Suprapubic skin (tissue), 4 donors: ENCODE measurements around the gene NKAP. TPM values are rescaled to one million over a fixed set of nuclear protein-coding genes. Genes with fewer than 3 reads are reported as not detected.
A peak's percentile ranks its signal among the peaks of the same experiment; 100 is the strongest.
"Not testable (repeated sequence)": the region's sequence is repeated elsewhere in the genome, so short reads cannot be mapped to it uniquely, and the experiment has no call there.

Experiments
- DNase-seq, 2 donors: peaks; one replicate each; pipeline ENCODE4 v3.0.0-alpha.2; 2019; ENCODE audit warnings: low spot score in 2 of 2
- H3K27ac ChIP-seq: fragments of 200-600 bp; sonication (generic); one replicate; pipeline ENCODE4 v1.5.1; 2019
- H3K27me3 ChIP-seq: fragments of 200-600 bp; sonication (generic); one replicate; pipeline ENCODE4 v1.5.1; 2019
- H3K36me3 ChIP-seq: fragments of 200-600 bp; sonication (generic); one replicate; pipeline ENCODE4 v1.5.1; 2019
- H3K4me1 ChIP-seq: fragments of 200-600 bp; sonication (generic); one replicate; pipeline ENCODE4 v1.5.1; 2019
- H3K4me3 ChIP-seq: fragments of 200-600 bp; sonication (generic); one replicate; pipeline ENCODE4 v1.5.1; 2019; ENCODE audit warnings: mild to moderate bottlenecking
- H3K9me3 ChIP-seq: fragments of 200-600 bp; sonication (generic); one replicate; pipeline ENCODE4 v1.5.1; 2019
- EP300 ChIP-seq: sonication (generic); formaldehyde crosslinking; IDR thresholded peaks from one replicate; pipeline ENCODE4 v1.6.1; 2017; ENCODE audit warnings: antibody characterized with exemption
- POLR2A ChIP-seq, 2 donors: fragments of 450-650 bp; IDR thresholded peaks; one replicate each; pipeline ENCODE4 v1.6.1; 2017; ENCODE audit warnings: antibody characterized with exemption in 2 of 2, mild to moderate bottlenecking in 2 of 2, moderate library complexity in 2 of 2
- POLR2AphosphoS5 ChIP-seq, 3 donors: sonication (generic); formaldehyde crosslinking; IDR thresholded peaks; one replicate each; pipeline ENCODE4 v1.6.1; 2017; ENCODE audit warnings: antibody characterized with exemption in 3 of 3
- WGBS: methylation state at CpG from one replicate; pipeline ENCODE4 v1.1.5; 2018; 5-methylcytosine and 5-hydroxymethylcytosine counted together
- total RNA-seq, 4 donors: library from RNA; depleted of rRNA; stranded (reverse); fragments of >200 nt; gene quantifications; one replicate each; pipeline ENCODE4 v1.1.0, GENCODE V29; 2016
- TF ChIP-seq, protein P1 (sequence below), 2 donors: fragments of 200-600 bp in 1 of 2; fragments of 450-650 bp in 1 of 2; sonication (generic) in 1 of 2; IDR thresholded peaks; one replicate each; pipeline ENCODE4 v1.5.1; 2016 to 2019; ENCODE audit warnings: antibody characterized with exemption in 2 of 2, mild to moderate bottlenecking in 1 of 2, moderate library complexity in 1 of 2

The NKAP gene
- total RNA-seq, 4 donors from 2014 or later: 4.0 to 11.7 (median 6.5) TPM

DNA sequence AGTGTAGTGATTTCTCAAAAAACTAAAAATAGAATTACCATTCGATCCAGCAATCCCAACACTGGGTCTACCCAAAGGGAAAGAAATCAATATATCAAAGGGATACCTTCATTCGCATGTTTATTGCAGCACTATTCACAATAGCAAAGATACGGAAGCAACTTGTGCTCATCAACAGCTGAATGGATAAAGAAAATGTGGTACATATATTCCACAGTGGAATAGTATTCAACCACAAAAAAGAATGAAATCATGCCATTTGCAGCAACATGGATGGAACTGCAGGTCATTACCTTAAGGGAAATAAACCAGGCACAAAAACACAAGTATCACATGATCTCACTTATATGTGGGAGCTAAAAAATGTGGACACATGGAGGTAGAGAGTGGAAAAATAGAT, 42.7 kb upstream of the NKAP start:
- 89% methylated on average over 3 of the region's 3 CpGs for WGBS
- no peak overlapping the region for H3K27ac ChIP-seq
- peaks cover 11% of the 10 kb centered on the region for H3K4me1 ChIP-seq
- no peaks in the 10 kb centered on the region for H3K36me3 ChIP-seq
- DNase-seq: no peak
- H3K4me3 ChIP-seq: no peak overlapping the region
- peaks cover 29% of the 10 kb centered on the region for H3K27me3 ChIP-seq
- H3K9me3 ChIP-seq: no peaks in the 10 kb centered on the region
- TF ChIP-seq POLR2AphosphoS5 (IDR thresholded peaks at IDR 0.05) (no peak), EP300 (no peak), POLR2A (IDR thresholded peaks at IDR 0.05) (no peak)
- TF ChIP-seq, protein P1, sequence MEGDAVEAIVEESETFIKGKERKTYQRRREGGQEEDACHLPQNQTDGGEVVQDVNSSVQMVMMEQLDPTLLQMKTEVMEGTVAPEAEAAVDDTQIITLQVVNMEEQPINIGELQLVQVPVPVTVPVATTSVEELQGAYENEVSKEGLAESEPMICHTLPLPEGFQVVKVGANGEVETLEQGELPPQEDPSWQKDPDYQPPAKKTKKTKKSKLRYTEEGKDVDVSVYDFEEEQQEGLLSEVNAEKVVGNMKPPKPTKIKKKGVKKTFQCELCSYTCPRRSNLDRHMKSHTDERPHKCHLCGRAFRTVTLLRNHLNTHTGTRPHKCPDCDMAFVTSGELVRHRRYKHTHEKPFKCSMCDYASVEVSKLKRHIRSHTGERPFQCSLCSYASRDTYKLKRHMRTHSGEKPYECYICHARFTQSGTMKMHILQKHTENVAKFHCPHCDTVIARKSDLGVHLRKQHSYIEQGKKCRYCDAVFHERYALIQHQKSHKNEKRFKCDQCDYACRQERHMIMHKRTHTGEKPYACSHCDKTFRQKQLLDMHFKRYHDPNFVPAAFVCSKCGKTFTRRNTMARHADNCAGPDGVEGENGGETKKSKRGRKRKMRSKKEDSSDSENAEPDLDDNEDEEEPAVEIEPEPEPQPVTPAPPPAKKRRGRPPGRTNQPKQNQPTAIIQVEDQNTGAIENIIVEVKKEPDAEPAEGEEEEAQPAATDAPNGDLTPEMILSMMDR (IDR thresholded peaks at IDR 0.05): no peak

DNA sequence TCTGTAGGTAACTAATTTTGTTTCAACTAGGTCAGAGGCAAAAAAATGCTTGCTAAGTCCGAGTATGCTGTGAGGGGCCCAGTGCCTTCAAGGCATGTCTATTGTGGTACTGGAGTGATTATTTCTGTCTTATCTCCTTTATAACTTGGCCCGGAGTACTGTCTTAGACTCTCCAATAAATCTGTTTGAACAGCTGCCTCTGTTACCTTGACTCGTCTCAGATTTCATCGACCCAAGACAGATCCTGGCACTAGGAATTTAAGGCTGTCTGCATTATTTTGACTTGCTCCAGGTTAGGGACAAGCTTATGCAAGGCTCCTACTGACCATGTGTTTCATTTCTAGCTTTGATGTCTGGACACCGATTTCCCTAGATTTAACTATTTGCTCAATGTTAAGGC, 41.1 kb upstream of the NKAP start:
- Histone ChIP-seq H3K4me1 (no peaks in the 10 kb centered on the region), H3K36me3 (no peaks in the 10 kb centered on the region), H3K9me3 (no peaks in the 10 kb centered on the region), H3K27ac (no peak overlapping the region), H3K4me3 (no peak overlapping the region), H3K27me3 (peaks cover 14% of the 10 kb centered on the region)
- 50% methylated on average over 5 of the region's 5 CpGs for WGBS
- TF ChIP-seq EP300 (no peak), POLR2AphosphoS5 (IDR thresholded peaks at IDR 0.05) (no peak), POLR2A (IDR thresholded peaks at IDR 0.05) (no peak)
- TF ChIP-seq, protein P1 (IDR thresholded peaks at IDR 0.05): no peak
- no peak for DNase-seq

DNA sequence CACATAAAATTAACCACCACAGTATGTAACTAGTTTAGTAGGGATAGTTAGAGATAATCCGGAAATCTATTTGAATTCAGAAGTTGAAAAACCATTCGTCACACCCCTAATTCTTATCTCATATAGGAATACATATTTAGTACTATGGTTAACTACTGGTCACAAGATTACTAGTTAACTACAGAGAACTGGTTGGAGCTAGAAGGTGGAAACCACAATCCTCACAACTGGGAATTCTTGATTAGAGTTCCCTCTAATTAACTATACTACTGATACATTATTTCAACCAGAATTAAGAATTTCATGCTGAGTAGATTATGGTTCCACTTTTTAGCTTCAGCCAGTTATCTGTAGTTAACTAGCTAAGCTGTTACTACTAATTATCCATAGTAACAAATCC, 39.9 kb upstream of the NKAP start:
- no peak overlapping the region for H3K27ac ChIP-seq
- no peak for TF ChIP-seq EP300
- TF ChIP-seq, protein P1 (IDR thresholded peaks at IDR 0.05): no peak
- WGBS: 85% methylated on average over 2 of the region's 2 CpGs
- no peak overlapping the region for H3K4me3 ChIP-seq
- H3K9me3 ChIP-seq: no peaks in the 10 kb centered on the region
- H3K27me3 ChIP-seq: peaks cover 4% of the 10 kb centered on the region
- DNase-seq: no peak
- no peaks in the 10 kb centered on the region for H3K4me1 ChIP-seq
- no peaks in the 10 kb centered on the region for H3K36me3 ChIP-seq

DNA sequence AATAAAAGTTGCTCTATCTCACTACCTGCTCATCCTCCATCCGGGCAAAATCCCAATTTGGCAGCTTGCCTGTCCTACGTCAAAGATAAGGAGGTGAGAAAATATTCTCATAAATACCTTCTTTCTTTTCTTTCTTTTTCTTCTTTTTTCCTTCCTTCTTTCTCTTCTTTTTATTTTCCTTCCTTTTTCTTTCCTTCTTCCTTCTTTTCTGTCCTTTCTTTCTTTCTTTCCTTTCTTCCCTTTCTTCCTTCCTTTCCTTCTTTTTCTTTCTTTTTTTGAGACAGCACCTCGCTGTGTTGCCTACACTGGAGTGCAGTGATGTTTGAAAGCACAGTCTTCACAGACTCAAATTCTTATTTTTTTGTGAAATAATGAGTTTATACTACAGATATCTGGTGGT, 38.6 kb upstream of the NKAP start:
- H3K36me3 ChIP-seq: no peaks in the 10 kb centered on the region
- no peaks in the 10 kb centered on the region for H3K9me3 ChIP-seq
- H3K27ac ChIP-seq: no peak overlapping the region
- TF ChIP-seq POLR2A (IDR thresholded peaks at IDR 0.05): no peak
- no peak for TF ChIP-seq POLR2AphosphoS5 (IDR thresholded peaks at IDR 0.05)
- TF ChIP-seq, protein P1 (IDR thresholded peaks at IDR 0.05): no peak
- no peak for TF ChIP-seq EP300
- no peaks in the 10 kb centered on the region for H3K4me1 ChIP-seq
- H3K27me3 ChIP-seq: no peaks in the 10 kb centered on the region
- no peak overlapping the region for H3K4me3 ChIP-seq
- WGBS: 37% methylated on average over 3 of the region's 3 CpGs
- DNase-seq: no peak

DNA sequence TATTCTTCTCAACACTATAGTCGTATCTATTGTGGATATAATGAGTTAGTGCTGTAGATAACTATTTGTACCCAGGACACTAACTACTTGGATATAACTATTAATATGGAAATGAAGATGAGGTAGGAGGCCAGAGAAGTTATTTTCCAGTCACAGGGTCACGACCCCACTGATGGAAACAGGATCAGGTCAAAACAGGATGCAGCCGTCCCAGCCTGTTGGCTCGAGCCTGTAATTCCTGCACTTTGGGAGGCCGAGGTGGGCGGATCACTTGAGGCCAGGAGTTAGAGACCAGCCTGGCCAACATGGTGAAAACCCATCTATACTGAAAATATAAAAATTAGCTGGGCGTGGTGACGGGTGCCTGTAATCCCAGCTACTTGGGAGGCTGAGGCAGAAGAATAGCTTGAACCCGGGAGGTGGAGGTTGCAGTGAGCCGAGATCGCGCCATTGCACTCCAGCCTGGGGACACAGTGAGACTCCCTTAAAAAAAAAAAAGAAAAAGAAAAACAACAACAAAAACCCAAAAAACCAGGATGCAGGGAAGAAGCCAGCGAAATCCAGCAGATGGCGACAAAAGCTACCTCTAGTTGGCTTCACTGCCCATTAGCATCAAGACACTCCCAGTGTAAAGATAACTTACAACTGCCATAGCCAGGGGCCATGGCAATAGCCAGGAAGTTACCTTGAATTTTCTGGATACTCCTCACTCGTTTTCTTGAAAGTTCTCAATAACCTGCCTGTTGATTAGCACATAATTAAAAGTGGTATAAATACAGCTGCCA, 37.9 kb upstream of the NKAP start:
- DNase-seq: no peak
- 41% methylated on average over 15 of the region's 15 CpGs for WGBS
- H3K36me3 ChIP-seq: no peaks in the 10 kb centered on the region
- no peaks in the 10 kb centered on the region for H3K4me1 ChIP-seq
- TF ChIP-seq POLR2AphosphoS5 (IDR thresholded peaks at IDR 0.05): no peak
- TF ChIP-seq, protein P1 (IDR thresholded peaks at IDR 0.05): peak in 1 of 2 donors; percentile 18
- no peak for TF ChIP-seq EP300
- no peak for TF ChIP-seq POLR2A (IDR thresholded peaks at IDR 0.05)
- H3K27me3 ChIP-seq: no peaks in the 10 kb centered on the region
- no peak overlapping the region for H3K27ac ChIP-seq
- H3K4me3 ChIP-seq: no peak overlapping the region
- H3K9me3 ChIP-seq: no peaks in the 10 kb centered on the region

DNA sequence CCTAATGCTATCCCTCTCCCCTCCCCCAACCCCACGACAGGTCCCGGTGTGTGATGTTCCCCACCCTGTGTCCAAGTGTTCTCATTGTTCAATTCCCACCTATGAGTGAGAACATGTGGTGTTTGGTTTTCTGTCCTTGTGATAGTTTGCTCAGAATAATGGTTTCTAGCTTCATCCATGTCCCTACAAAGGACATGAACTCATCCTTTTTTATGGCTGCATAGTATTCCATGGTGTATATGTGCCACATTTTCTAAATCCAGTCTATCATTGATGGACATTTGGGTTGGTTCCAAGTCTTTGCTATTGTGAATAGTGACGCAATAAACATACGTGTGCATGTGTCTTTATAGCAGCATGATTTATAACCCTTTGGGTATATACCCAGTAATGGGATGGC, 33.6 kb upstream of the NKAP start:
- not testable (repeated sequence) for H3K27ac ChIP-seq, H3K4me1 ChIP-seq
- 88% methylated on average over 4 of the region's 4 CpGs for WGBS

More for the DNA sequence above, 33.6 kb upstream of the NKAP start:
- H3K4me3 ChIP-seq, H3K9me3 ChIP-seq, DNase-seq, H3K36me3 ChIP-seq, H3K27me3 ChIP-seq: not testable (repeated sequence)
